GF-D8 (cell line): ENCODE measurements around the gene PLEKHG3.

Source experiments
- DNase-seq: peaks from one replicate; lab custom pipeline; 2025; lab: John Stamatoyannopoulos, UW

The PLEKHG3 gene

DNA sequence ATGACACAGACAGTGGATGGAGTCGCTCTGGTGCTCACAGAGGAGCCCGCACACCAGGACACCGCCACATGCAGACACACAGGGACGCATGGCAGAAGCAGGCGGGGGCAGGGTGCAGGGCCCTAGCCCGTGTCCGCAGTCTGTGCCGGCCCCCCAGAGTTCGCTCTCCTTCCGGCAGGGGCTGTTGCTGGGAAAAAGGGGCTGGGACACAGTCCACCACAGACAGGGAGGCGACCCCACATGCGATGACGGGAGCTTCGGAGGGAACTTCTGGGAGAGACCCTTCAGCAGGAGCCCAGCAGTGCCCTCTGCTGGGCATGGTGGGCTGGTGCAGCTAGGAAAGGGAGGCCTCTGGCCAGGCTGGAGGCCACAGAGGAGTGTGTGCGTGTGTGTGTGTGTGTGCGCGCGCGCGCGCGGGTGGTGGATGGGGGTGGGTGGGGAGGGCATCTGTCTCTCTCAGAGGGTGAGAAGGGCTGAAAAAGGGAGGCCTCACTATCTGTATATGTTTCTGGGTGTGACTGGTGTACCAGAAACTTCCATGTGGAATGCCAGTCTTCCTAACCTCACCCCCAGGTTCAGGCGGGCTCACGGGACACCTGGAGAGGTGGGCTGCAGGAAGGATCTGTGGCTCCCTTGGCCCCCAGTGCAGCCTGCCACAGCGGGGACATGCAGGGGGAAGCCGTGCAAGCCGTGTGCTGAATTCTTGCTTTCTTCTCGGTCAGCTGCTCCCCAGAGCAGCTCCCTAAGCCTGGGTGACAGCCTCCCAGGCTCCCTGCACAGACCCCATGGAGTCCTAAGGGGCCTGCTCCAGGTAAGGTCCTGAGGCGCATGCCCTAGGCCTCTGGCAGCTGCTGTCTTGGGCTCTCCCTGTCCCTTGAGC lies 60.7 kb downstream of the PLEKHG3 start:
- peak; percentile 27 for DNase-seq

- DNase-seq = no peak
Measured at GRCh38 chr14:64765740-64766302, 61.6 kb downstream of the PLEKHG3 start.

- no peak for DNase-seq
Measured at GRCh38 chr14:64766430-64767151, 62.4 kb downstream of the PLEKHG3 start.

GRCh38 chr14:64767215-64767964 lies 63.2 kb downstream of the PLEKHG3 start:
- no peak for DNase-seq

GRCh38 chr14:64768401-64769095 lies 64.3 kb downstream of the PLEKHG3 start:
- no peak for DNase-seq

DNA sequence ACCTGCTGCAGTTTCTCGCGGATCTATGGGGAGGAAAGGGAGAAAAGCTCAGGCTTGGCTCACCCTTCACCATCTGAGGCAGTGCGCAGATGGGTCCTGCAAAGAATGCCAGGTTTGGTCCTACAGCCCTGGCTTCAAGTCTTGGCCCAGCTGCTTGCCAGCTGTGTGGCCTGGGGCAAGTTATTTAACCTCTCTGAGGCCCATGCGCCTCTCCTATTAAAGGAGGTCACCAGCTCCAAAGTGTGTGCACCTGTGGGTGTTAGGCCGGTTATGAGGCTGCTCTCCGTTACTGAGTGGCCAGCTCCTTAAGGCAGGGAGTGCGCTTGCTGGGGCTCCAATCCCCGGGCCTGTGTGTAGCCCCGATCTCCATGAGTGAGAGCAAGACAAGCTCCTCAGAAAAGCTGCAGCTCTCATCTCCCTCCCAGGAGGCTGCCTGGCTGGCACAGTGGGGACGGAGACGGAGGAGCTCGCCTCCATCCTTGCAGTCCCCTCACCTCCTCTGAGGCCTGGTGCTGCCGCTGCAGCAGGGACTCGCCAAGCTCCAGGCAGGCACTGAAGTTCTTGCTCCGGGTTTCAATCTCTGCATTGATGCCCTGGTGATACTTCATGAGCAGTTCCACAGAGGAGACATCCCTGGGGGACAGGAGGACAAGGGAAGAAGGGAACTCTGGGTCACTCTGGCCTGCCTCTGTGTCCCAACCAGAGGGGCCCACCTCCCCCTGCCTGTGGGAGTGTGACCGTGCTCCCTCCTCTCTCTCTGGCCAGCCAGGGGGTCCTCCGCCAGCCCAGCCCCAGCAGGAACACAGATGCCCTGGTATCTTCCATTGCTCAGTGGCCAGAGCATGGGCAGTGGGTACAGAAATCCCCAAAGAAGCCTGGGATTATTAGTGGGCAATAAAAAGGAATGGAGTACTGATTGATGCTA lies 65.1 kb downstream of the PLEKHG3 start:
- no peak for DNase-seq

GRCh38 chr14:64770751-64771150 lies 66.5 kb downstream of the PLEKHG3 start:
- no peak for DNase-seq

DNA sequence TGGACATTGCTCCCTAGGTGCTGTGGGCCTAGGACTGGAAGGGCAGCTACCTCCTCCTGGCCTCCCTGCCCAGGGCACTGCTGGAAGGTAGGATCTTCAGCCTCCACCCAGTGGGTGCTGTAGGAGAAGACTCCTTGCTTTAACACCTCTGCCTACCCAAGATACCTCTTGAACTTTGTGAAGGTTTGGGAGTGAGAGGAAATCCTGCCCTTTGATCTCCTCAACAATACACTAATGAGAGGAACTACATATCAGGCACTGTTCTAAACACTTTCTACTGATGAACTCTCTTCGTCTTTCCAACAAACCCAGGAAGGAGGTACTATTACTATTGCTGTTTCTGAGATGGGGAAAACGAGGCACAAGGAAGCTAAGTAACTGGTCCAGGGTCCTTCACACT lies 66.9 kb downstream of the PLEKHG3 start:
- no peak for DNase-seq

DNA sequence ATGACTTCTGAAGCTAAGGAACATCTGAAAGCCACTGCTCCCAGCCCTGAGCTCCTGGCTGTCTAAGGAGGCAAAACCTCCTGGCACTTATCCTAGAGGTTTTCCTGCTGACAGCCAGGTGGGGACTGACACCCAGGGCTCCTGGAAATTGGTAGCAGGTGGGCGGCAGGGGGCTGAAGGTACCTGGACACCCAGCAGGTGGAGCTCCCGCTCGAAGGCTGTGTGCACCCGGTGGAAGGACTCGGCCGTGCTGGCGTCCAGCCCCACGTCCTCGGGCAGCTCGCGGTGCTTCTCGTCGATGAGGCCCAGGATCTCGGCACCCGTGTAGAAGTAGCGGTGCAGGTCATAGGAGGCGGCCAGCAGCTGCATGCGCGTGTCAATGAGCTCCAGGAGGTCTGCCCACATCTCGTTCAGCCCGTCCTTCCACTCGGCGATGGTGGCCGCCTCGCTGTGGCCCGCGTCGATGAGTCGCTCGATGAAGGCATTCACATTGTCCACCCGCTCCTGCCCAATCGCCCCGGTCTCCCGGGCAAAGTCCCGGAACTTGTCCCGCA lies 68.2 kb downstream of the PLEKHG3 start:
- no peak for DNase-seq

GRCh38 chr14:64773046-64773445 lies 68.8 kb downstream of the PLEKHG3 start:
- DNase-seq = no peak

- no peak for DNase-seq
Measured at GRCh38 chr14:64773577-64773976, 69.4 kb downstream of the PLEKHG3 start.

DNA sequence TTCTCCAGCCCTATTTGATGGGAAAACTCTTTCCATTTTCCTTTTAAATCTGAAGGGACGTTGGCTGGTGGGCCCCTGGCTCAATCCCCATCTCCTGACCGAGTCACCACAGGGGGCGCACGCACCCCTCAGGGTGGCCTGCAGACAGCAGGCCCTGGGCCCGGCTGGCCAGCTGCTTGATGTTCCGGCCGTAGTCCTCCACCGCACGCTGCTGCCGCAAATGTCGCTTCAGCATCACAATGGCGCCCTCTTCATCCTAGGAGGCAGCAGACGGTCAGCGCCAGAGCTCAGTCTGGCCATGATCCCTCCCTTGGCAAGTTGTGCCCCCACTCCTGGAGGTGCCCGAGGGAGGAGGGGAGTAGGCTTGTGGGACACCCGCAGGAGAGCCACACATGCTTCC lies 70.0 kb downstream of the PLEKHG3 start:
- DNase-seq = no peak

DNA sequence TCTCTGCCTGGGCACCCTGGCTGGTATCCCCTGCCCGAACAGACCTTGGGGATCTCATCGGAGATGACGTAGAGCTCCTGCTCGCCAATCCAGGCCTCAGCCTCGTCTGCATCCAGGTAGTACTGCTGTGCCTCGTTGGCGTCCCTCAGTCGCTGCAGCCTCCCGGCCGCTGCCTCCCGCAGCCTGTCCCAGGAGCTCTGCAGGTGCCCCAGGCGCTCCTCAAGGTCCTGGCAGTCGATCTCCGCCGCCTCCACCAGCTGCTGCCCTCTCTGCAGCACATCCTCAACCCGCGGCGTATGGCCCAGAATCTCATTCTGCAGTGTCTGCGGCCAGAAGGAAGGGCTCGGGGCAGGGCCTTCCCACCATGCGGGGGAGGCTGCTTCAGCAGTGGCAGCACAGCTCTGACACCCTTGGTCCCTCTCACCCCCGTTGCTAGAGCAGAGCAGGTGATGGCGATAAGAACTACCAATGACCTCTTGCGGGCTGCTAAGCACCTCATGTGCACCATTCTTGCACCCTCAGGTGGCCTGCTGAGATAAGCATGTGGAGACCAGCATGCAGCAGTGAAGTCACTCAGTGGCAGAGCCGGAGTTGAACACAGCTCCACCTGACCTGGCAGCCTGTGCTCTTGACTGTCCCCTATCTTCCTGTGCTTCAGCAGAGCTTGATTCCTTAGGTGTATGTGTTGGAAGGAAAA lies 71.0 kb downstream of the PLEKHG3 start:
- no peak for DNase-seq

GRCh38 chr14:64777461-64777860 lies 73.2 kb downstream of the PLEKHG3 start:
- no peak for DNase-seq

GRCh38 chr14:64778104-64778754 lies 74.0 kb downstream of the PLEKHG3 start:
- no peak for DNase-seq

- DNase-seq = no peak
Measured at GRCh38 chr14:64779472-64779871, 75.2 kb downstream of the PLEKHG3 start.

GRCh38 chr14:64782196-64782595 lies 78.0 kb downstream of the PLEKHG3 start:
- DNase-seq = no peak

GRCh38 chr14:64784006-64784405 lies 79.8 kb downstream of the PLEKHG3 start:
- no peak for DNase-seq
